ENCODE measurements around the gene RAX.

The RAX gene

DNA sequence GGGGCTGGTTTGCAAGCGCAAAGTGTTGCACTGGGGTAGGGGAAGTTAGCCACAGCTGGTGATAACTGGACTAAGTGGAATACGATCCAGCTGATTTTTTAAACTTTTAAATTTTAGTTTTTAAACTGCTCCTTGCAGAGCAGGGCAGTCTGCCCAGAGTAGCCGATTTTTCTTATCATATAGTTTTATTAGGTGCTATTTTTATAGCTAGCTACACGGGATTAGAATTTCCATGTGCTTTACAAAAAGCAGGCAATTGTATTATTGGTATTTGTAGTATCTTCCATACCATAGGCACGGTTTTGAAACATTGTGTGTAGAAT lies 35.6 kb upstream of the RAX start:
- TF ChIP-seq, protein P1, sequence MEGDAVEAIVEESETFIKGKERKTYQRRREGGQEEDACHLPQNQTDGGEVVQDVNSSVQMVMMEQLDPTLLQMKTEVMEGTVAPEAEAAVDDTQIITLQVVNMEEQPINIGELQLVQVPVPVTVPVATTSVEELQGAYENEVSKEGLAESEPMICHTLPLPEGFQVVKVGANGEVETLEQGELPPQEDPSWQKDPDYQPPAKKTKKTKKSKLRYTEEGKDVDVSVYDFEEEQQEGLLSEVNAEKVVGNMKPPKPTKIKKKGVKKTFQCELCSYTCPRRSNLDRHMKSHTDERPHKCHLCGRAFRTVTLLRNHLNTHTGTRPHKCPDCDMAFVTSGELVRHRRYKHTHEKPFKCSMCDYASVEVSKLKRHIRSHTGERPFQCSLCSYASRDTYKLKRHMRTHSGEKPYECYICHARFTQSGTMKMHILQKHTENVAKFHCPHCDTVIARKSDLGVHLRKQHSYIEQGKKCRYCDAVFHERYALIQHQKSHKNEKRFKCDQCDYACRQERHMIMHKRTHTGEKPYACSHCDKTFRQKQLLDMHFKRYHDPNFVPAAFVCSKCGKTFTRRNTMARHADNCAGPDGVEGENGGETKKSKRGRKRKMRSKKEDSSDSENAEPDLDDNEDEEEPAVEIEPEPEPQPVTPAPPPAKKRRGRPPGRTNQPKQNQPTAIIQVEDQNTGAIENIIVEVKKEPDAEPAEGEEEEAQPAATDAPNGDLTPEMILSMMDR (IDR thresholded peaks at IDR 0.05; ENCODE audit: insufficient read depth, low read length, poor library complexity, severe bottlenecking), result no peak
- no peak for TF ChIP-seq EZH2phosphoT487 (conservative IDR thresholded peaks at IDR 0.05; ENCODE audit: low read length)
- Histone ChIP-seq H3K79me2 (ENCODE audit: insufficient read depth, low read length) (no peaks in the 10 kb centered on the region), H3K9ac (ENCODE audit: low read length) (peak overlapping the region; percentile 24; the same call in 1 of the 2 replicates), H3K27ac (ENCODE audit: low read depth, low read length) (no peak overlapping the region), H3K36me3 (ENCODE audit: low read length) (no peaks in the 10 kb centered on the region), H3F3A (ENCODE audit: insufficient read depth) (no peaks in the 10 kb centered on the region), H3K4me2 (ENCODE audit: low read depth, low read length, poor library complexity, severe bottlenecking) (peak overlapping the region; percentile 49), H2AFZ (ENCODE audit: low read depth, low read length, severe bottlenecking) (peak overlapping the region; percentile 23), H3K9me2 (replicated peaks; ENCODE audit: insufficient read depth, low read length) (no peaks in the 10 kb centered on the region), H4K20me1 (ENCODE audit: low read depth, low read length) (no peaks in the 10 kb centered on the region), H3K27me3 (ENCODE audit: low read length) (no peaks in the 10 kb centered on the region), H3K4me3 (ENCODE audit: insufficient read depth, low read length, poor library complexity, severe bottlenecking) (peak overlapping the region; percentile 31), H3K9me3 (ENCODE audit: insufficient read depth, low read length) (no peaks in the 10 kb centered on the region)

DNA sequence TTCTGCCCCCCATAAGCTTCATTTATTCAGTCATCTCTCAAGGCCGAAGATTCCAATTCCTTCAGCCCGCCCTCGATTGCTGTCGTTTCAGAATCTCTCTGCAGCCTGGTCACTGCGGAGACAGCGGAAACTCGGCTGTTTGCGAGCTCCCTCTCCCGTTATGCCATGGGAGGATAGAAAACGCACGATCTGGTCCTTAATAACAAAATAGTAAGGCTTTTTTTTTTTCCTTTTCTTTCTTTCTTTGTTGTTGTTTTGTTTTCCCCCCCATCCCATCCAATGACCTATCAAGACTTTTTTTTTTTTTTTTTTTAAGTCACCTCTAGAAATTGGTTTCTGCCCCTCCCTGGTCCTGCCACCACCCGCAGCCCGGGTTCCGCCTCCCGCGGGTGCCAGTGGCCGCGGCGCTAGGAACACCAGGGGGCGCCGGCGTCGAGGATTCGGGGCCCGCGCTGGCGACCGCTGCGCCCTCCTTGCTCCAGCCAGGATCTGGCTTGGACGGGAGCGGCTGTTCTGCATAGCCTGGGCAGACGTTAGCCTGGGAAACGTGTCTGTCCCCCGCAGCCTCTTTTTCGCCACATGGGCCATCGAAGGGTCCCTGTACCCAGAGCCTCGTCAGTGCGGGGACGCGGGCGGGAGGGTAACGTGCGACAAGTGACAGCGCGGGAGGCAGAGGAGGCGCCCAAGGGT lies 35.1 kb upstream of the RAX start:
- no peaks in the 10 kb centered on the region for H3K9me2 ChIP-seq (replicated peaks; ENCODE audit: insufficient read depth, low read length)
- H3K79me2 ChIP-seq (ENCODE audit: insufficient read depth, low read length), result no peaks in the 10 kb centered on the region
- TF ChIP-seq EZH2phosphoT487 (conservative IDR thresholded peaks at IDR 0.05; ENCODE audit: low read length), result no peak
- TF ChIP-seq, protein P1 (IDR thresholded peaks at IDR 0.05; ENCODE audit: insufficient read depth, low read length, poor library complexity, severe bottlenecking), result peak; percentile 99
- H4K20me1 ChIP-seq (ENCODE audit: low read depth, low read length), result no peaks in the 10 kb centered on the region
- no peaks in the 10 kb centered on the region for H3F3A ChIP-seq (ENCODE audit: insufficient read depth)
- peak overlapping the region; percentile 31 for H3K4me3 ChIP-seq (ENCODE audit: insufficient read depth, low read length, poor library complexity, severe bottlenecking)
- H3K27me3 ChIP-seq (ENCODE audit: low read length), result no peaks in the 10 kb centered on the region
- peak overlapping the region; percentile 49 for H3K4me2 ChIP-seq (ENCODE audit: low read depth, low read length, poor library complexity, severe bottlenecking)
- no peaks in the 10 kb centered on the region for H3K9me3 ChIP-seq (ENCODE audit: insufficient read depth, low read length)
- H3K36me3 ChIP-seq (ENCODE audit: low read length), result no peaks in the 10 kb centered on the region
- peak overlapping the region; percentile 24; the same call in 1 of the 2 replicates for H3K9ac ChIP-seq (ENCODE audit: low read length)
- H3K27ac ChIP-seq (ENCODE audit: low read depth, low read length), result no peak overlapping the region
- H2AFZ ChIP-seq (ENCODE audit: low read depth, low read length, severe bottlenecking), result peak overlapping the region; percentile 23

DNA sequence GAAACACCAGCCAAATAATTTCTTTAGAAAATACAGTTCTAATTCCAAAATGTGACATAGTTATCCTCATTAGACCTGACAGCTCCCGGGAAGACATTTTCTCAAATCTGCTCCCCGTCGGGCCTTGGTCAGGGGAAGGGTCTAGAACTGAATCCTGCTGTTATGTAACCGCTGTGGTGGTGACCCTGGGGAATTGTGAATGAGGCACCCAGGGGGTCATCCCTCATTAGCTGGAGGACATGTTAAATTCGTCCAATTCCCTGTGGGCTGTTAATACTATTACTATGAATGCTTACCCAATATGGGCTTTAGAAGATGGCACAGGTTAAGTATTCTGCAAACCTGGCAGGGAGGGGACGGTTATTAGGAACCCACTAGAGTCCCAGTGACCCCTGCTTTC lies 33.4 kb upstream of the RAX start:
- Histone ChIP-seq H3K79me2 (ENCODE audit: insufficient read depth, low read length) (no peaks in the 10 kb centered on the region), H3K27me3 (ENCODE audit: low read length) (no peaks in the 10 kb centered on the region), H3K4me3 (ENCODE audit: insufficient read depth, low read length, poor library complexity, severe bottlenecking) (no peak overlapping the region), H2AFZ (ENCODE audit: low read depth, low read length, severe bottlenecking) (no peak overlapping the region), H3K9me2 (replicated peaks; ENCODE audit: insufficient read depth, low read length) (no peaks in the 10 kb centered on the region), H3K9ac (ENCODE audit: low read length) (no peak overlapping the region), H3F3A (ENCODE audit: insufficient read depth) (no peaks in the 10 kb centered on the region), H4K20me1 (ENCODE audit: low read depth, low read length) (no peaks in the 10 kb centered on the region), H3K4me2 (ENCODE audit: low read depth, low read length, poor library complexity, severe bottlenecking) (no peak overlapping the region), H3K27ac (ENCODE audit: low read depth, low read length) (no peak overlapping the region), H3K9me3 (ENCODE audit: insufficient read depth, low read length) (no peaks in the 10 kb centered on the region), H3K36me3 (ENCODE audit: low read length) (no peaks in the 10 kb centered on the region)
- TF ChIP-seq, protein P1 (IDR thresholded peaks at IDR 0.05; ENCODE audit: insufficient read depth, low read length, poor library complexity, severe bottlenecking), result no peak
- TF ChIP-seq EZH2phosphoT487 (conservative IDR thresholded peaks at IDR 0.05; ENCODE audit: low read length), result no peak

Data from SU-DHL-6 (cell line).